ENCODE data around the gene RPL22L1. TPM values are rescaled to one million over a fixed set of nuclear protein-coding genes. Genes with fewer than 3 reads are reported as not detected.
"Not testable (repeated sequence)": the region's sequence is repeated elsewhere in the genome, so short reads cannot be mapped to it uniquely, and the experiment has no call there.

The RPL22L1 gene
- total RNA-seq, 1 donor from 2014 or later: 23.2 TPM

DNA sequence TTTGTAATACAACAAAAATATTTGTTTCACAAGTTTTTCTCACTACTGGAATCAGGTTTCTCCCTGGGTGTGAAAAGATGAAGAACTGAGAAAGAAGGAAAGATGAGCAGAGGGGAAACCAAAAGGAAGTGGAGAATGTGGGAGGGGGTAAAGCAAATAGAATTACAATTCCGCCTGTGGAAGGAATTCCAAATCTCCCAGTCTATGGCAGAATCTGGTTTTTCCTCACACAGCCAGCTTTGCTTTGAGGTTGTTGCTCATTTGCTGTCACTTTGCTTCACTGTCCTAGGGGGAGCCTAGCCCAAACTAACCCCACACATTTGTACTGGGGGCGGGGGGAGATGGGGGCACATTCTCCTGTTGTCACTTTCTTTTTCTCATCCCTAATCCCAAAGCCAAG, 43.9 kb downstream of the RPL22L1 start:
- DNase-seq: no peak

DNA sequence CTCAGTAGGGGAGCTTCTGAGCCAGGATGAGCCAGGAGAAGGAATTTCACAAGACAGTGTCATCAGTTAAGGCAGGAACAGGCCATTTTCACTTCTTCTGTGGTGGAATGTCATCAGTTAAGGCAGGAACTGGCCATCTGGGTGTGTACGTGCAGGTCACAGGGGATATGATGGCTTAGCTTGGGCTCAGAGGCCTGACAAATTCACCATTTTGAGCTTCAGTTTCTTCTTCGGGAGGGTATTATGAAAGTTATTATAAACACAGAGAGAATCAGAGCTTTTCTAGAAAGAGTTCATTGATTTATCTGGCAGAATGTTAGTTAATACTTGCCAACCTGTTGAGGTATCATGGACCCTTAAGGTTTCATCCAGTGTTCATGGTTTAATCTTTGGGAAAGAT, 46.4 kb downstream of the RPL22L1 start:
- DNase-seq: not testable (repeated sequence)

DNA sequence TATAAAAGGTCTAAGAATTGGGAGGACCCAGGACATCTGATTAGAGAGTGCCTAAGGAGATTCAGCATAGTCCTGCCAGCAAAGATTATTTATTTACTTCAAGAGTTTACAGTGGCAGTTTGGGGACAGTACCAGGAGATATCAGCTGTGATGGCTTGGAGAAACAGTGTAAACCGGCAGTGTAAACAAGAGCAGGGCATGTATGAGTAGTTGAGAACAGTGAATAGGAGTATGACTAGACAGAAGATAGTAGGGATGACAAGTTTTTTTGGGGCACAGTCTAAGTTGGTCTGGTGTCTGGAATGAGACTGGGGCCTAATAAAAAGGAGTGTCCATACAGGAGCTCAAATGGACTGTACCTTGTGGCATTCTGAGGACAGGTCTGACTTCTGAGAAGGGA, 51.7 kb downstream of the RPL22L1 start:
- not testable (repeated sequence) for DNase-seq

DNA sequence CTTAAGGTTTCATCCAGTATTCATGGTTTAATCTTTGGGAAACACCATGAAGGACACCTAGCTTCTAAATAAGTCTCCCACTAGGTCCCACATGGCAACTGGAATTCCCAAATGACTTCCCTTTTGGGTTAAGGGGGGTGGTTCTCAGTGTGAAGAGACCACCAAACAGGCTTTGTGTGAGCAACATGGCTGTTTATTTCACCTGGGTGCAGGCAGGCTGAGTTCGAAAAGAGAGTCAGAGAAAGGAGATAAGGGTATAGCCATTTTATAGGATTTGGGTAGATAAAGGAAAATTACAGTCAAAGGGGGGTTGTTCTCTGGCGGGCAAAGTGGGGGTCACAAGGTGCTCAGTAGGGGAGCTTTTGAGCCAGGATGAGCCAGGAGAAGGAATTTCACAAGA, 52.5 kb downstream of the RPL22L1 start:
- DNase-seq: not testable (repeated sequence)

DNA sequence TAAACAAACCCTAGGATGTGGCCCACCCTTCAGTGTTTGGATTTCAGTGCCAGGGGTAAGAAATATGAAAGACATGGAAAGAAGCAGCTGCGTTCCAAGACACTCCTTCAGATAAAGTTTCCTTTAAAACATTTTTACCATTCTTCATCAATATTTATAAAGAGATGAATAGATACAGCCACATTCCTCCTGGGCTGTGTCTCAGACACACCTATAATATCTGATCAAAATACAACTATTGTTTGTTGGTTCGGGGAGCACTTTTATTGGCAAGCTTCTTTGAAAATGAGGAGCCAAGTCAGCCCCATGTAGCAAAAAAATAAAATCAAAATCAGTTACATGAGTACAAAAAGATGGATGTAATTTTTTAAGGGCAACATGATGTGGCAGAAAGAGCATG, 53.2 kb downstream of the RPL22L1 start:
- no peak for DNase-seq

DNA sequence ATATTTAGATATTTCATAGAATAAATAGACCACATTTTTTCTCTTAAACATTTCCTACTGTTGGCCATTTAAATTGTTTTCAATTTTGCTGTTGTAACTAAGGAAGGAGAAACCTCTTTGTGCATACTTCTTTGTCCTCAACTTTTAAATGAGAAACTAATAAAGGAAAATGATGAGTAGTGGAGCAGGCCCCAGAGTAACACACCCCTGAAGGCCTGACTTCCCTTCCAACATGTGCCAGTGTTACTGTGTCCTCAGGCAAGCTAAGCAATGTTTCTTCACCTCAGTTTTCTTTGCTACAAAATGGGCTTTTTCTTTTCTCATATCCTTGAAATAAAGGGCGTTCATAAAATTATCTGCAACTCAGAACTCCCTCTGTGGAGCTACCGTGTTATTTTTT, 53.7 kb downstream of the RPL22L1 start:
- no peak for DNase-seq

DNA sequence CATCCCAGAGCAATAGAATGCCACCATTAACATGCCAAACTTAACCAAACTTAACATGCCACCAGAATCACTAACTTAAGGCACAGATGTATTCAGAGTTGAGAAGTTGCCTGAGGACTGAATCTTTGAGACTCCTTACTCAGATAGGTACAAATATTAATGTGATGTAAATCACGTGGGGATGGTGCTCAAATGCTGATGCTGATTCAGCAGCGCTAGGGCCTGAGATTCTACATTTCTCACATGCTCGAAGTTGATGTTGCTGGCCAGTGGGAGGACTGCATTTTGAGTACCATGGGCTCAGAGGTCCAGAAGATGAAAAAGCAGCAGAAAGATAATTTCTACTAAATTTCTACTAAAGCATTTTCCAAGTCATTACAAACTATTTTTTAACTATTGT, 54.1 kb downstream of the RPL22L1 start:
- no peak for DNase-seq

DNA sequence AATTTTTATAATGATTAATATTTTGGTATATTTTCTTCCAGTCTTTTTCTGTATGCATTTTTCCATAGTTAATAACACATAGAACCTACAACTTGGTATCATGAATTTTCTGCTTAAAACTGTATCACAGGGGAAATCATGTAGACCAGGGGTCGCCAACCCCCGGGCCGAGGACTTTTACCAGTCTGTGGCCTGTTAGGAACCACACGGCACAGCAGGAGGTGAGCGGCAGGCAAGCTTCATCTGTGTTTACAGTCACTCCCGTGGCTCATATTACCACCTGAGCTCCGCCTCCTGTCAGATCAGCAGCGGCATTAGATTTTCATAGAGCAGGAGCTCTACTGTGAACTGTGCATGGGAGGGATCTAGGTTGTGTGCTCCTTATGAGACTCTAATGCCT, 54.7 kb downstream of the RPL22L1 start:
- DNase-seq: no peak

Other genes starting within 250 kb of the RPL22L1 start
- gene EIF5A2, start 38.4 kb upstream of the RPL22L1 start, total RNA-seq: 9.5 TPM
- not detected for gene SLC2A2, start 156.5 kb upstream of the RPL22L1 start, total RNA-seq